Loucy (cell line): ENCODE results near the gene CDHR5.

Experiments
- CTCF ChIP-seq: fragments of 200-600 bp; sonication (generic); conservative IDR thresholded peaks from 2 replicates; pipeline ENCODE4 v1.5.1; 2014; ENCODE audit warnings: mild to moderate bottlenecking, antibody characterized with exemption, low read length
- EZH2phosphoT487 ChIP-seq: fragments of 200-600 bp; IDR thresholded peaks from 2 replicates; pipeline ENCODE4 v1.6.1; 2018; ENCODE audit warnings: antibody characterized with exemption, mild to moderate bottlenecking, moderate library complexity, borderline replicate concordance

- TF ChIP-seq CTCF (no peak), EZH2phosphoT487 (no peak)
Observed at GRCh38 chr11:656866-657265, 32.1 kb upstream of the CDHR5 start.
